NCI-H526 treated with DMSO at 0.1 percent for 48 hours (cell line): ENCODE data around the gene KIAA0040.

Experiments
- DNase-seq: peaks from one replicate; lab custom pipeline; 2025; lab: John Stamatoyannopoulos, UW

The KIAA0040 gene

GRCh38 chr1:175192630-175193526 is at the start of gene KIAA0040:
Gene KIAA0040 (minus strand): TSS chr1:175192776. CDS start chr1:175161013, 31,763 bp downstream.
- peak; percentile 82 for DNase-seq

DNA sequence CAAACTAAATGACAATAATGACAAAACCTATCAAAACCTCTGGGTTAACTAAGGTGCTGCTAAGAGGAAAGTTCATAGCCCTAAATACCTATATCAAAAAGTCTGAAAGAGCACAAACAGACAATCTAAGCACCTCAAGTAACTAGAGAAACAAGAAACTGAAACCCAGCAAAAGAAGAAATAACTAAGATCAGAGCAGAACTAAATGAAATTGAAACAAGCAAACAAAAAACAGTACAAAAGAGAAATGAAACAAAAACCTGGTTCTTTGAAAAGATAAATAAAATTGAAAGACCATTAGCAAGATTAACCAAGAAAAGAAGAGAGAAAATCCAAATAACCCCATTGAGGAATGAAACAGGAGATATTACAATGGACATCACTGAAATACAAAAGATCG is 44.8 kb upstream of the KIAA0040 start:
- DNase-seq = no peak

- no peak for DNase-seq
Measured at GRCh38 chr1:175234639-175235038, 42.1 kb upstream of the KIAA0040 start.

- no peak for DNase-seq
Measured at GRCh38 chr1:175232335-175232734, 39.8 kb upstream of the KIAA0040 start.

DNA sequence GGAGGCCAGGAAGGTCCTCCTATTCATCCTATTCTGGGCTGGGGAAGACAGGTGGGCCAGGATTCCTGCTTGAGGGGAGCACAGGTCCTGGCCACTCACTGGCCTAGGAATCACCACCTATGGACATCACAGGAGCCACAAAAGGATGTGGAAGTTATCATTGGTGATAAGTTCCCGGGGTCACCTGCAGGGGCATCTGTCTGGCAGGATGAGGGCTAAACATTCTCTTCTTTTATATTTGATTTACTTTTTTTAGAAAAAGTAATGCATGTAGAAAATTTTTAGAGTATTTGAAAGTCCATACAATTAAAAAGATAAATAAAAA is 33.2 kb upstream of the KIAA0040 start:
- DNase-seq = no peak

- DNase-seq = no peak
Measured at GRCh38 chr1:175222296-175222938, 29.8 kb upstream of the KIAA0040 start.

GRCh38 chr1:175221557-175222175 is 29.1 kb upstream of the KIAA0040 start:
- no peak for DNase-seq

GRCh38 chr1:175220853-175221556 is 28.4 kb upstream of the KIAA0040 start:
- DNase-seq = no peak

GRCh38 chr1:175219774-175220173 is 27.2 kb upstream of the KIAA0040 start:
- no peak for DNase-seq

DNA sequence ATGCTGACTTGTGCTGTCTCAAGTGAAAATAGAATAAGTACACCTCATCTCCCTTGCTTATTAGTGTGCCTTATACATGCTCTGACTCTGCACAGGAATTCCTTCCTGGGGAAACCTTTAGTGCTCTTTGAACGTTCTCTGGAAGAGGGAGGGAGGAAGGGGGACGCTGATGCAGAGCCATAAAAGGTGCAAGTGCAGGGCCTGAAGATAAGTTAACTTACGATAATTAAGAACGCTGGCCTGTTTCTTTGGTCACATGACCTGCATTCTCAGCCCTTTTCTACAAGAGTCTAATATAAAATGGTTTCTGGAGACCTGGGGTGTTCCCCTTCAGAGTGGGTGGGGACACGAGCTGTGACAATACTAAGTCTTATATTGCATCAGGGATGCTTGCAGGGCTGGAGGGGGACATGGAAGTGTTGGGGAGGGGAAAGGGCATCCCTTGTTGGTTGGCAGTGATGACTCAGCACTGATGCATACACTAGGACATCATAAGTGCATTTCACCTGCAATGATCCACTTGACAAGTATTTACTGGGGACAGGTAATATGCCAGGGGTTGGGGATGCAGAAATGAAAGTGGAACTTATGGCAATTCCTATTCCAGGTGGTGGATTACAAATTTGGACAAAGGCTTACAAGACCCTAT is 26.3 kb upstream of the KIAA0040 start:
- DNase-seq = no peak

GRCh38 chr1:175217721-175218531 is 25.4 kb upstream of the KIAA0040 start:
- DNase-seq = peak; percentile 53

GRCh38 chr1:175216444-175216843 is 23.9 kb upstream of the KIAA0040 start:
- no peak for DNase-seq

- no peak for DNase-seq
Measured at GRCh38 chr1:175211656-175212055, 19.1 kb upstream of the KIAA0040 start.

- DNase-seq = no peak
Measured at GRCh38 chr1:175210744-175211143, 18.2 kb upstream of the KIAA0040 start.

DNA sequence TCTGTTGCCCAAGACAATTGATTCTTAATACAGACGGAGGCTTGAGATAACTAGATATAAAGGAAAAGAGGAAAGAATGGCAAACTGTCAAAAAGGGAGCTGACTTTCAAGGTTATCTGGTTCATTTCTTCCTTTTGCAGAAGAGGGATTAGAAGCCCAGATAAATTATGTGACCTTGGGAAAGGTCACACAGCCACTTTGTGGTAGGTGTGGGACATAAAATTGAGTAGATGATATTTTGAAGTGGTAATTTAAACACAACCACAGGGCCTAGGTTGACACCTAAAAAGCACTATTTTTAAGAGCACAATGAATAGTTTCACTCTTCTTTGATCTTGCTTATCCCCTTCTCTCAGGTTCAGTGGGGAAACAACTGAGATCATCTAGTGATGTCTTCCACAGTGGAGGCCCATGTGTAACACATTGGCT is 16.9 kb upstream of the KIAA0040 start:
- no peak for DNase-seq

DNA sequence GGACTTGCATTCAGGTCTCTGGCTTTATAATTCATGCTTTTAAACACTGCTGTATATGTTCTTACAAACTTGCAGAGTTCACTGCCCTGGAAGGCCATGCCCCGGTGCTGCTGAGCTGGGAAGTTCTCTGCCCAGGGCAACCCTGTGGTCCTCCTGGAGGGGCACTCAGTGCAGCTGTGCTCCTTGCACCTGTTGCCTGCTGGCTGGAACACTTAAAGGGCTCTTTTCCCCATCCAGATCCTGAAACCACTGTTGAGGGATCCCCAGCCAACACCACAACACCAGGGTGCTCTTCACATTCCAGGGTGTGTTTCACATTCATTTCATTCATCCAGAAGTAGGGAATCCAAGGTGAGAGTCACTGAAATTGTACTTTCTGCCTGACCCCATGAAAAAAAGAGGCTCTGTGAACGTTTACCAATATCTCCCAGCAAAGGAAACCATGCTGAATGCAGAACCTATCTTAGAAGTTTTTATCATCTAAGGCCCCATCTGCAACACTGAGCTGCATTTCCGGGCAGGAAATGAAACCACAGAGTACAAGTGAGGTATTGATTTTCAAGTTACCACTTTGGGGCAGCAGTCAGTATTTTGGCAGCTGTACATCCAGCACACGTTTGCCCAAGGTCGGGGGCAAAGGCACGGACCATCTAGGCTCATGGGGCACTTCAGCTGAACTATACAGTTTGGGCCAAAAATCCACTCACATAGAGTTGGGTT is 16.4 kb upstream of the KIAA0040 start:
- no peak for DNase-seq

GRCh38 chr1:175207971-175208370 is 15.4 kb upstream of the KIAA0040 start:
- no peak for DNase-seq

GRCh38 chr1:175206687-175207086 is 14.1 kb upstream of the KIAA0040 start:
- DNase-seq = no peak

GRCh38 chr1:175204330-175204729 is 11.8 kb upstream of the KIAA0040 start:
- no peak for DNase-seq

DNA sequence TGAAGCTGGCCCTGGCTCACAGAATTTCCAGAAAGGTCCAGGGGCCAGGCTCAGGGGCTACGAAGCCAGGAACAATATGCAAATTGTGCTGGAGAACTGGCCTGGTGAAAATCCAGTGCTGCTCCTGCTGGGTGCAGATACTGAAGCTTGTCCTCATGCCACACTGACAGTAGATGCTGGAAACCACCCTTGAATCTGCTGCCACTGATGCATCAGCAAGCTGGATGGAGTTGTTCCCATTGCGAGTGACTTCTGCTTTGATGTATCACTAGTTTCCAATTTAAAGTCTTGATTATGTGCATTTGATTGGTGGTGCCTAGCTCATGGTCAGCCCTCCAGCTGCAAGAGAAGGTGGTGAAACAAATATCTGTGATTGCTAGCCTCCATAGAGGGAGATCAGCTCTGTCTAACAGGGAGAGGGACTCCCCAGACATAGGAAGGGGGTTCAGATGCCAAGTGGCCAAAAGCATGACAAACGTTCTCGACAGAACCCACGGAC is 11.0 kb upstream of the KIAA0040 start:
- DNase-seq = no peak
